ENCODE results near the gene SRP68. TPM values are rescaled to one million over a fixed set of nuclear protein-coding genes. Genes with fewer than 3 reads are reported as not detected.

The SRP68 gene
- total and polyA plus RNA-seq, 7 donors, result 72.4 to 141 (median 100.0) TPM

DNA sequence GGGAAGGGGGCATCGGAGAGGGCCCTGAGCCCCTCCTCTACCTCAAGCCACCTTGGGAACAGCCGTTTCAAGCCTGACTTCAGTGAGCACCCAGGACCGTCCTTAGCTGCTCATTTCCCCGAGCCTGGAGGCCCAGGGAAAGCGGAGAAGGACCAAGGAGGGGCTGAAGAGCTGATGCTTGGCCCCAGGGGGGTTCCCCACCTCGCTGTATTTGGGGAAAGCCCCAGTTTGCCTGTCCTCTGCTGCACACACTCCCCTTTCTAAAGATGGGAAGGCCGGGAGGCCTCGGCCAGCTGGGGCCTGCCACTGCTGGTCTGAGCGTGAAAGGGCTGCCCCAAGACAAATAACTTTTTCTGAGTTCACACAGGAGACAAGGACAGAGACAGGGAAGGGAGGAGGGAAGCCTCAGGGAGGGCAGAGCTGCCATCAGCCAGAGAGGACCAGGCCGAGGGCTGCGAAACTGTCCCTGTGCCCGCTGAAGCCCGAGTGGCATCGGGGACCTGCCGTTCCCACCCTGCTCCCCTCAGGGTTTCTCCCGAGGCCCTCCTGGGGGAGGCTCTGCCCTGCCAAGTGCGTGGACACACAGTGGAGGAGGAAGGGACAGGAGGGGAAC, 18.3 kb upstream of the SRP68 start:
- Histone ChIP-seq H3K4me3 (no peak overlapping the region), H3K9me3 (no peaks in the 10 kb centered on the region), H3K27ac (no peak overlapping the region), H3K27me3 (ENCODE audit: insufficient read depth in 3 of 3, low read length in 2 of 3) (no peaks in the 10 kb centered on the region), H3K4me1 (no peaks in the 10 kb centered on the region), H3K36me3 (ENCODE audit: insufficient read depth in 1 of 2, low read depth in 1 of 2) (peaks cover 5 to 98% of the 10 kb centered on the region in 2 donors)
- intact Hi-C loops (cut with DNase I), result no loop called here
- DNase-seq (no peak), ATAC-seq (no peak)
- TF ChIP-seq, protein P1, sequence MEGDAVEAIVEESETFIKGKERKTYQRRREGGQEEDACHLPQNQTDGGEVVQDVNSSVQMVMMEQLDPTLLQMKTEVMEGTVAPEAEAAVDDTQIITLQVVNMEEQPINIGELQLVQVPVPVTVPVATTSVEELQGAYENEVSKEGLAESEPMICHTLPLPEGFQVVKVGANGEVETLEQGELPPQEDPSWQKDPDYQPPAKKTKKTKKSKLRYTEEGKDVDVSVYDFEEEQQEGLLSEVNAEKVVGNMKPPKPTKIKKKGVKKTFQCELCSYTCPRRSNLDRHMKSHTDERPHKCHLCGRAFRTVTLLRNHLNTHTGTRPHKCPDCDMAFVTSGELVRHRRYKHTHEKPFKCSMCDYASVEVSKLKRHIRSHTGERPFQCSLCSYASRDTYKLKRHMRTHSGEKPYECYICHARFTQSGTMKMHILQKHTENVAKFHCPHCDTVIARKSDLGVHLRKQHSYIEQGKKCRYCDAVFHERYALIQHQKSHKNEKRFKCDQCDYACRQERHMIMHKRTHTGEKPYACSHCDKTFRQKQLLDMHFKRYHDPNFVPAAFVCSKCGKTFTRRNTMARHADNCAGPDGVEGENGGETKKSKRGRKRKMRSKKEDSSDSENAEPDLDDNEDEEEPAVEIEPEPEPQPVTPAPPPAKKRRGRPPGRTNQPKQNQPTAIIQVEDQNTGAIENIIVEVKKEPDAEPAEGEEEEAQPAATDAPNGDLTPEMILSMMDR (IDR thresholded peaks at IDR 0.05), result no peak
- WGBS, 3 donors, result 85 to 88% (median 86%) methylated on average over 16 to 17 of the region's 17 CpGs

DNA sequence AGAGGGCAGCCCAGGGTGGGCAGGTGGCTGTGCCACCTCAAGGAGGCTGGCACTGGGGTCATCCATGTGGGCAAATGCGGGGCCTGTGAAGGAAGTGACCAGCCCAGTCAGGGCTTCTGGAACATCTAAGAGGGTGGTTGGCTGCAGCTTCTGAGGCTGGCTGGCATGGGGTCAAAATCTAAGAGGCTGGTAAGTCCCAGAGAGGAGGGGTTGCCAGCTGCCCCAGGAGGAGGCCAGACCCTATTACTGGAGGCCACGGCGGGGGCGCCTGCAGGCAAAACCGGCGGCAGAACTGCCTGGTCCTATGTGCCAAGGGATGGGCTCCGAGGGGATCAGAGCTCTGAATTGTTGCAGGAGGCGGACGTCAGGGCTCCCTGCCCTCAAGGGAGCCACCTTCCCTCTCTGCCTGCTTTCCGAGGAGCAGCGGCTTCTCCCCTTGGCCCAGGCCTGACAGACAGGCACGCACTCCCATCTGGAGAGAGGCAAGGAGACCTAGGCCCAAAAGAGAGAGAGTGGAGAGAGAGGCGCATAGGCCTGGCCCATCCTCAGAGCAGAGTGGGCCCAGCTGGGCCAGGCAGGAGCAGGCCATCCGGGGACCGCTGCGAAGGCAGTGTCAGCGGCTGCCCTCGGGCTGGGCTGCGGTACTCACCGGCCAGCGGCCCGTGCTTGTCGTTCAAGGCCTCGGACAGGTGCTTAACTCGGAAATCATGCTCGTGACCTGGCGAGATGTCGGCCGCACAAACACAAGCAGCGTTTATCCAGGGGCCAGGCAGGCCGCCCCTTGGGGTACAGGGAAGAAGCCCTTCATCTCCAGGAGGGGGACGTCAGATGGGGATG, 17.6 kb upstream of the SRP68 start:
- H3K9me3 ChIP-seq, result no peaks in the 10 kb centered on the region
- no peaks in the 10 kb centered on the region for H3K27me3 ChIP-seq (ENCODE audit: insufficient read depth in 3 of 3, low read length in 2 of 3)
- peaks cover 5 to 98% of the 10 kb centered on the region in 2 donors for H3K36me3 ChIP-seq (ENCODE audit: insufficient read depth in 1 of 2, low read depth in 1 of 2)
- intact Hi-C loops (cut with DNase I), result no loop called here
- H3K4me1 ChIP-seq, result no peaks in the 10 kb centered on the region
- H3K27ac ChIP-seq, result no peak overlapping the region
- H3K4me3 ChIP-seq, result no peak overlapping the region
- WGBS, 3 donors, result 85 to 90% (median 87%) methylated on average over 27 to 32 of the region's 32 CpGs
- TF ChIP-seq, protein P1 (IDR thresholded peaks at IDR 0.05), result no peak
- no peak for ATAC-seq
- DNase-seq, result no peak

DNA sequence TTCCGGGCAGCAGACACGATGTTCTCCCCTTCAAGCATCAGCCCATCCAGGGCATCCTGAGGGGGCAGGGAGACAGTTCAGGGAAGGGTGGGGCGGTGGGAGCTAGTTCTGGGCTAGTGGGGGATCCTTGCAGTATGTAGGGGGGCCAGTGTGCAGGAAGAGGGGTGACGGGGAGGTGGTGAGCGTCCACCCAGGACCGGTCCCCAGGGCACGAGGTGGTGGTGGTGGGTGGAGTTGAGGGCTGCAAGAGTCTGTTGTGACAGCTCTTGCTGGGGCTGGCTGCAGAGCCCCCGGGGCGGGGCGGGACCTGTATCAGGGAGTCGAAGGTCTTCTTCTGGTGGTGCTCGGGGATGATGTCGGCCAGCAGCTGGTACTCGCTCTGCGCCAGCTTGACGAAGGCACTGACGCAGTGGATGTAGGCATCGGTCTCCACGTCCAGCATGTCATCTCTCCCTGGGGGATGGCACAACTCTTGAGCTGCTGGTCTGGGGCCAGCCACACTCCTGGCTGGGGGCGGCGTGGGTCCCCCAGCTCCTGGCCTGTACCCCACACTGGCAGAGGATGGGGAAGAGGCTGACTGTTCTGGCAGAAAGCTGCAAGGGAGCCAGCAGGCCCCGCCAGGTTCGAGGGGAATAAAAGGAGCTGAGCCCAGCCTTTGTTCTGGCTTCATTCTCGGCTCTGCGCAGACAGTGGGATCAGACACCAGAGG, 16.7 kb upstream of the SRP68 start:
- TF ChIP-seq, protein P1 (IDR thresholded peaks at IDR 0.05), result no peak
- intact Hi-C loops (cut with DNase I), result no loop called here
- WGBS, 3 donors, result 87 to 92% (median 87%) methylated on average over 25 of the region's 25 CpGs

DNA sequence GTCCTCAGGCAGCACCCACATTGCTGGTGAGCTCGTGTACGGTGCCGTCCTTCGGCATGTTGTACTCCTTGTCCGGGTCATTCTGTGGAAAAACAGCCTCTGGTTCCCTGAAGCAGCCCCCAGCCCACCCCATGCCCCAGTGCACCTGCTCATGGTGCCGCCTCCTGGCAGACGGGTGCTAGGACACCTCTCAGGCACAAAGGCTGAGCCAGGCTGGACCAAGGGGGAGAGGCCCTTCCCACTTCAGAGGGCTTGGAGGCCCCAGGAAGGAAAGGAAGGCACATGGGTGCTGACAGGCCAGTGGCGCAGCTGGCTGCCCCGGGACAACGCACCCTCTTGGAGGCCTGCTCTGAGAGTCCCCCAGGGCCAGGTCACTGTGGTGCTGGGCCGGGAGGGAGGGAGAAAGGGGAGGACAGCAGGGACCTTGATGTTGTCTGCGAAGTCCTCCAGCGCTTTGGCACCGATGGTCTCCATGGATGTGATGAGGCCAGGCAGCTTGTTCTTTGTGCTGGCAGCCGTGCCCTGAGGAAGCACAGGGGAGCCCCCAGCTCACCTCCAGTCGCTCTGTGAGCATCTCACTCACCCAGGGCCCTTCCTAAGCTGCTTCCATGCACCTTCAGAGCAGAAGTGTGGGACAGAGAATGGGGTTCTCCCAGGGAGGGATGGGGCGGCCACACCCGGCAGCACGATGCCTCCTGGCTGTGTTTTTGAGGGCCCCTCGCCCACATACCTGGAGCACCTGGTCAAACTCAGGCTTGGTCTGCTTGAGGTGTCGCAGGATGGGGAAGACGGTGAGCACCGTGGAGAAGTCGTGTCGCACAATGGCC, 15.9 kb upstream of the SRP68 start:
- no peaks in the 10 kb centered on the region for H3K9me3 ChIP-seq
- peaks cover 5 to 98% of the 10 kb centered on the region in 2 donors for H3K36me3 ChIP-seq (ENCODE audit: insufficient read depth in 1 of 2, low read depth in 1 of 2)
- ATAC-seq (no peak), DNase-seq (no peak)
- H3K4me3 ChIP-seq, result no peak overlapping the region
- TF ChIP-seq, protein P1 (IDR thresholded peaks at IDR 0.05), result no peak
- intact Hi-C loops (cut with DNase I), result no loop called here
- H3K4me1 ChIP-seq, result no peaks in the 10 kb centered on the region
- H3K27ac ChIP-seq, result no peak overlapping the region
- H3K27me3 ChIP-seq (ENCODE audit: insufficient read depth in 3 of 3, low read length in 2 of 3), result no peaks in the 10 kb centered on the region
- 89 to 93% (median 91%) methylated on average over 24 to 25 of the region's 25 CpGs for WGBS, 3 donors

More for the DNA sequence above, 16.7 kb upstream of the SRP68 start:
- Histone ChIP-seq H3K27ac (no peak overlapping the region), H3K36me3 (ENCODE audit: insufficient read depth in 1 of 2, low read depth in 1 of 2) (peaks cover 5 to 98% of the 10 kb centered on the region in 2 donors), H3K27me3 (ENCODE audit: insufficient read depth in 3 of 3, low read length in 2 of 3) (no peaks in the 10 kb centered on the region), H3K4me3 (no peak overlapping the region), H3K9me3 (no peaks in the 10 kb centered on the region), H3K4me1 (no peaks in the 10 kb centered on the region)
- ATAC-seq, result no peak
- DNase-seq, result no peak
